ENCODE data around the gene ZNF670.

The ZNF670 gene

GRCh38 chr1:247103859-247104591 is 25.4 kb upstream of the ZNF670 start, which contains the start of gene ZNF669:
TSS of gene ZNF669 (minus strand) at chr1:247104356. CDS start at chr1:247104199, 157 bp downstream.
- POLR2A ChIA-PET, result interaction anchor here (0.7 kb wide), 1 partner anchor 286 kb away, joined by 8 read pairs; no protein-coding TSS in a partner anchor
- CTCF ChIA-PET, result interaction anchor here (1.5 kb wide), 1 partner anchor 16 kb away, joined by 4 read pairs; no protein-coding TSS in a partner anchor

GRCh38 chr1:247102381-247102780 is 23.8 kb upstream of the ZNF670 start:
- DNase-seq (ENCODE audit: extremely low spot score), result no peak
- ChIA-PET POLR2A (no interaction called here), CTCF (no interaction called here)
- TF ChIP-seq, protein P1, sequence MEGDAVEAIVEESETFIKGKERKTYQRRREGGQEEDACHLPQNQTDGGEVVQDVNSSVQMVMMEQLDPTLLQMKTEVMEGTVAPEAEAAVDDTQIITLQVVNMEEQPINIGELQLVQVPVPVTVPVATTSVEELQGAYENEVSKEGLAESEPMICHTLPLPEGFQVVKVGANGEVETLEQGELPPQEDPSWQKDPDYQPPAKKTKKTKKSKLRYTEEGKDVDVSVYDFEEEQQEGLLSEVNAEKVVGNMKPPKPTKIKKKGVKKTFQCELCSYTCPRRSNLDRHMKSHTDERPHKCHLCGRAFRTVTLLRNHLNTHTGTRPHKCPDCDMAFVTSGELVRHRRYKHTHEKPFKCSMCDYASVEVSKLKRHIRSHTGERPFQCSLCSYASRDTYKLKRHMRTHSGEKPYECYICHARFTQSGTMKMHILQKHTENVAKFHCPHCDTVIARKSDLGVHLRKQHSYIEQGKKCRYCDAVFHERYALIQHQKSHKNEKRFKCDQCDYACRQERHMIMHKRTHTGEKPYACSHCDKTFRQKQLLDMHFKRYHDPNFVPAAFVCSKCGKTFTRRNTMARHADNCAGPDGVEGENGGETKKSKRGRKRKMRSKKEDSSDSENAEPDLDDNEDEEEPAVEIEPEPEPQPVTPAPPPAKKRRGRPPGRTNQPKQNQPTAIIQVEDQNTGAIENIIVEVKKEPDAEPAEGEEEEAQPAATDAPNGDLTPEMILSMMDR (IDR thresholded peaks at IDR 0.05; ENCODE audit: control extremely low read depth, extremely low read depth, low read depth, missing control alignments), result no peak

More at GRCh38 chr1:247103859-247104591, 25.4 kb upstream of the ZNF670 start, which contains the start of gene ZNF669:
- DNase-seq (ENCODE audit: extremely low spot score), result peak; percentile 95
- TF ChIP-seq, protein P1 (IDR thresholded peaks at IDR 0.05; ENCODE audit: control extremely low read depth, extremely low read depth, low read depth, missing control alignments), result no peak

- DNase-seq (ENCODE audit: extremely low spot score), result no peak
- CTCF ChIA-PET, result no interaction called here
- POLR2A ChIA-PET, result no interaction called here
- TF ChIP-seq, protein P1 (IDR thresholded peaks at IDR 0.05; ENCODE audit: control extremely low read depth, extremely low read depth, low read depth, missing control alignments), result no peak
These were observed 22.2 kb upstream of the ZNF670 start for GRCh38 chr1:247100676-247101279.

DNA sequence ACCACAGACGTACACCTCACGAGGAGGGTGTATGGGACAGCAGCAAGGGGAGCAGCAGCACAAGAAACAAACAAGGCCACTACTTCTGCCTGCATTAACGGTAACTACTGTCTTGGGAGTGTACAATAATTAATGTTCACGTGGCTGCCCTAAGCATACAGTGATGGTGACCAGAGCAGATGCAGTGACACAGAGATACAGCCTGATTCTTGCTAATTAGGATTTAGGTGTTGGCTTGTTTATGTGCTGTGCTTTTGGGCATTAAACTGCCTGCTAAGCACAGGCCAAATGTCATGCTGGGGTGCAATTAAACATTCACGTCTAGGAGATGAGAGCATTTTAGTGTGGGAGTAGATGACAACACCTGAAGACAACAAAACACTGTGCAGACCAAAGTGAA is 18.3 kb upstream of the ZNF670 start:
- no peak for DNase-seq (ENCODE audit: extremely low spot score)
- ChIA-PET POLR2A (no interaction called here), CTCF (no interaction called here)
- TF ChIP-seq, protein P1 (IDR thresholded peaks at IDR 0.05; ENCODE audit: control extremely low read depth, extremely low read depth, low read depth, missing control alignments), result no peak

GRCh38 chr1:247096544-247096943 is 17.9 kb upstream of the ZNF670 start:
- no peak for DNase-seq (ENCODE audit: extremely low spot score)
- ChIA-PET POLR2A (no interaction called here), CTCF (no interaction called here)
- TF ChIP-seq, protein P1 (IDR thresholded peaks at IDR 0.05; ENCODE audit: control extremely low read depth, extremely low read depth, low read depth, missing control alignments), result no peak

DNA sequence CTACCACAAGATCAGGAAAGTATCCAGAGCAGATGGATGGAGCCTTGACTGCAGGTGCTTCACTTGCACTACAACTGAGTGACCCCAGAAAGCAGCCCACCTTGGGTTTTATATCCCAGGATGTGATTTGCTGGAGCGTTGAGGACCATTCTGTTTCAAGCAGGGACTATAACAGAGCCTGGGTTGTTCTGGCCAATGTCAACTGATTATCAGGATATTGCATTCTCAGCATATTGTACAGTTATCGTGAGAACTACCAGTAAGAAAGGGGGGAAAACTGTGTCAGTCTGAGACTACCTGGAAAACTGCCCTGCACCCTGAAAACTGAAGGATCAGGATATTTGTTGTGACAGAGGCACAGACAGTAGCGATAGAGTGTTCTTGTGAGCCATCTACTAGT is 17.5 kb upstream of the ZNF670 start:
- TF ChIP-seq, protein P1 (IDR thresholded peaks at IDR 0.05; ENCODE audit: control extremely low read depth, extremely low read depth, low read depth, missing control alignments), result no peak
- CTCF ChIA-PET, result no interaction called here
- DNase-seq (ENCODE audit: extremely low spot score), result no peak
- POLR2A ChIA-PET, result no interaction called here

Data from GM10248 (cell line).